ENCODE measurements around the gene HIVEP2.

The HIVEP2 gene

DNA sequence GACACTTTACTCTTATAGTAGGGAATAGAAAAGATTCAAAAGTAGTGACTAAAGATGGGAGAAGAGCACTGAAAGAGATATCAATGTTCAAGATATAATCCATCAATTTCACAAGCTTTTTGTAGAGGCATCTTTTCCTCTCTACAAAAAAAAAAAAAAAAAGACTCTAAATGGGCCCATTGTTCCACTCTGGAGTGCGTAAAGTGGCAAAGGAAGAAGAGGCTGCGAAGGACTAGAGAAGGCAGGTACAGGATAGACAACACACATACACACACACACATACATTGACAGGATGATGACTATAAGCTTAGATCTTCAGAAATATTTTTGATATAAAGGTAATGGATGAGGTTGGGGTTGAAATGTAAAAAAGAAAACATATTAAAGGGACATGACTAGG lies 157.6 kb downstream of the HIVEP2 start:
- H3K4me3 ChIP-seq (ENCODE audit: low read length) = no peak overlapping the region
- no peak for DNase-seq (ENCODE audit: low read depth)
- TF ChIP-seq, protein P1, sequence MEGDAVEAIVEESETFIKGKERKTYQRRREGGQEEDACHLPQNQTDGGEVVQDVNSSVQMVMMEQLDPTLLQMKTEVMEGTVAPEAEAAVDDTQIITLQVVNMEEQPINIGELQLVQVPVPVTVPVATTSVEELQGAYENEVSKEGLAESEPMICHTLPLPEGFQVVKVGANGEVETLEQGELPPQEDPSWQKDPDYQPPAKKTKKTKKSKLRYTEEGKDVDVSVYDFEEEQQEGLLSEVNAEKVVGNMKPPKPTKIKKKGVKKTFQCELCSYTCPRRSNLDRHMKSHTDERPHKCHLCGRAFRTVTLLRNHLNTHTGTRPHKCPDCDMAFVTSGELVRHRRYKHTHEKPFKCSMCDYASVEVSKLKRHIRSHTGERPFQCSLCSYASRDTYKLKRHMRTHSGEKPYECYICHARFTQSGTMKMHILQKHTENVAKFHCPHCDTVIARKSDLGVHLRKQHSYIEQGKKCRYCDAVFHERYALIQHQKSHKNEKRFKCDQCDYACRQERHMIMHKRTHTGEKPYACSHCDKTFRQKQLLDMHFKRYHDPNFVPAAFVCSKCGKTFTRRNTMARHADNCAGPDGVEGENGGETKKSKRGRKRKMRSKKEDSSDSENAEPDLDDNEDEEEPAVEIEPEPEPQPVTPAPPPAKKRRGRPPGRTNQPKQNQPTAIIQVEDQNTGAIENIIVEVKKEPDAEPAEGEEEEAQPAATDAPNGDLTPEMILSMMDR (IDR thresholded peaks at IDR 0.05; ENCODE audit: insufficient read depth, low read depth, low read length, missing control alignments) = no peak

DNA sequence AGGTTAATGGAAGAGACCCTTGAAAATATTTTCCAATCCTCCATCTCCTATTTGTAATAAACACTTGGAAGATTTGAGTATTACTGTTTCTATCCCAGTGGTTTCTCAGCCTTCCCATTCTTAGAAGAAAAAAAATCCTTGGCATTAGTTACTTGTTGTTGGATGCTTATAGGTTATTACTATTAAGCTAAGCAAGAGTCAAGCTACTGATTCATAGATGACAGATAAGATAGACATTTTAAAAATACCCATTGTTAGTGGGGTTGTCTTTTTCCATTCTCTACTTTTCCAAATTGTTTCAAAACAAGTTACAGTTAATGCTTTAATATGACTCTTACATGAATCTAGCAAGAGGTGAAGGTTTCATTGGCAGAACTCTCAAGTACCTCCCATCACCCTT lies 158.5 kb downstream of the HIVEP2 start:
- TF ChIP-seq, protein P1 (IDR thresholded peaks at IDR 0.05; ENCODE audit: insufficient read depth, low read depth, low read length, missing control alignments) = no peak

DNA sequence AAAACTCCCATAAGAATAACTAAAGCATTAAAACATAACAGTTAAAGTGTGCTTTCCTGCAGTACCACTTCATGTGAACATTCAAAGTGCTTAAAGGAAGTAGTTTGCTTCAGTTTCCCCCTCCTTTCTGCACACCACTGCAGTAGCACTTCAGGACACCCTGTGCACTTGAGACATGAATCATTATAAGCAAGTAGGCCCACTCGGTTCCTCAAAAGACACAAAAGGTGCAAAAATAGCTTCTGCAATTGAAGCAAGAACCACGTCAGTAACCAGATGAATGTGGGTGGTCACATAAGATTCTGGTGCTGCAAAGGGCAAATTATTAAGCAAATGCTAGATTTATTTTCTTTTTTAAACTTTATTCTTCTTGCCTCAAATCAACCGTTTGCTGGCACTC lies 160.6 kb downstream of the HIVEP2 start:
- H3K4me3 ChIP-seq (ENCODE audit: low read length) = no peak overlapping the region
- DNase-seq (ENCODE audit: low read depth) = no peak
- TF ChIP-seq, protein P1 (IDR thresholded peaks at IDR 0.05; ENCODE audit: insufficient read depth, low read depth, low read length, missing control alignments) = no peak

More for the DNA sequence above, 158.5 kb downstream of the HIVEP2 start:
- DNase-seq (ENCODE audit: low read depth) = peak; percentile 12
- no peak overlapping the region for H3K4me3 ChIP-seq (ENCODE audit: low read length)

DNA sequence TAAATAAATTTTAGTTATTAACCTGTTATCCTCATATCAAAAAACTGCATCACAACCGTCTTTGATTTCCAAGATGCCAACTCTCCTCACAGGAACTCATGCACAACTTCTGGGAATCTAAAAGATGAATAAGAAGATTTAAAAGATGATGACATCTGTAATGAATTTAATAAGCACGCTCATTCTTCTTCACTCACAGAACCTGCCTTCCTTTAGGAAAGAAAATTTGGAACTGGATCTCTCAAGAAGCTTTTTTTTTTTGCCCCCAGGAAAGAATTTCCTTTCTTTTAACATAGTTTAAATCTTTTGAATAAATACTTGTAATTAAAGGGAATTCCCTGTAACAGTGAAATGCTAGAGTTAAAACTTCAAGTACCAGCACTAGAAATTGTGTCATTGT lies 161.5 kb downstream of the HIVEP2 start:
- TF ChIP-seq, protein P1 (IDR thresholded peaks at IDR 0.05; ENCODE audit: insufficient read depth, low read depth, low read length, missing control alignments) = no peak
- DNase-seq (ENCODE audit: low read depth) = no peak

DNA sequence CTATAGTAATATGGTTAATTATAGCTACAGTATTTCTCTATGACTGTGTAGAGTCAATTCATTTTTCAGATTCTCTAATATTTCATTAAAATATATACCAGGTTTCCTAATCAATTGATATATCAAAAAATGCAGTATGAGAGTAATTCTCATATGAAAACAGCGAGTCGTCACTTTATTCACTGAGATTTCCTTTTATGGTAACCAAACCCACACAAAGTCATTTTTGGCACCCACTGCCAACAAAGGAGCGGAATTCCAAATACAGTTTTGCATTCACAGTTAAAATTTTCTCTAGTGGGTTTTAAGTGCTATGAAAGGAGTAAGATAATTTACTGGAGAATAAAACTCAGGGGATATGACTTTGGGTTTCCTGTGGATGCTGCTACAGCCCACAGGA lies 163.8 kb downstream of the HIVEP2 start:
- TF ChIP-seq, protein P1 (IDR thresholded peaks at IDR 0.05; ENCODE audit: insufficient read depth, low read depth, low read length, missing control alignments) = no peak
- DNase-seq (ENCODE audit: low read depth) = no peak
- H3K4me3 ChIP-seq (ENCODE audit: low read length) = no peak overlapping the region

More for the DNA sequence above, 161.5 kb downstream of the HIVEP2 start:
- H3K4me3 ChIP-seq (ENCODE audit: low read length) = no peak overlapping the region

DNA sequence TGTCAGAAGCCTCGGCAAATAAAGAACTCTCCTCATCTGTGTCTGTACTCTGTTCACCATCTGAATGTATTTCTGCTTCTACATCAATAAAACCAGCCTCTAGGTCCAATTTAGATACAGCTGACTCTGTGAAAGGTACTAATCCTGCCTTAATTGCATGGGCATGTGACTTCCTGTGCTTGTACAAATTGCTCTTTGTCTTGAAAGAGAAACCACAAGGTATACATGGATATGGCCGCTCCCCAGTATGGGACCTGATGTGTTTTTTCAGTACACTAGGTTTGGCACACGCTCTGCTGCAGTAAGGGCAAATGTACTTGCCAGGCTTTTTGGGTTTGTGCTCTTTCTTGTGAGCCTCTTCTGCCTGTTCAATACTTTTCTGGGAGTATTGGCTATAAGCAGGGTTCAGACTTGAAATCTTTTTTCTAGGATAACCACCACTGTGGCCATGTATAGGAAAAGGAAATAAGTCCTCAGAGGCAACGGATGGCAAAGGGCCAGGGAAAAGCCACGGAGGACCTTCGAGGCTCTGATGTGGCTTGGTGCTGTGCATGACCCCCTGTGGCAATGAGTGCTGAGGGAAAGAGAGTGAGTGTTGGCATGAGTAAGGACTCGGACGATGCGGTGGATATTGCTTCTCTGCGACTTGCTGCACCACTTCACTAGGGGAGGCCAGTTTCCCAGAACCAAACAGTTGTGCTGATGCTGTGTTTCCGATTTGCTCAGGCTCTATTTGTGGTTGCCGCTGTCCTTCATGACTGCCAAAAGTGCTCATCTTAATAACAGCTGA lies 170.9 kb downstream of the HIVEP2 start:
- no peak overlapping the region for H3K4me3 ChIP-seq (ENCODE audit: low read length)
- no peak for DNase-seq (ENCODE audit: low read depth)
- TF ChIP-seq, protein P1 (IDR thresholded peaks at IDR 0.05; ENCODE audit: insufficient read depth, low read depth, low read length, missing control alignments) = no peak

DNA sequence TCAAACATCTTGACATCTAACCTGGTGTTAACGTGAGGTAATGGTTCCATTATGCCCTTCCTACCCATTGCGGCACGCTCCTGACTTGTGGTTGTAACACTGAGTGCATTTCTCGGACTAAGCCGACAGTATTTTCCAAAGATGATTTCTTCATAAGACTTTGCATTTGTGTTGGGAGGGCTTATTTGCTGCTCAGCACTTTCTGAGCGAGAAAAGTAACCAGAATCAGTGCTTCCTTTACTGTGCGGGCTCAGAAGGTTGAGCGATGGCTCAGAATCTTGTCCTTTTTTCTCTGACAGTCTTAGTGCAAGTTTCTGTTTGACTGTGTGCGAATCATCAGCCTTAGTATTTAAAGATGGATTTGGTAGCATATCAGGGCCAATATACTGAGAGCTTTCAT lies 171.7 kb downstream of the HIVEP2 start:
- TF ChIP-seq, protein P1 (IDR thresholded peaks at IDR 0.05; ENCODE audit: insufficient read depth, low read depth, low read length, missing control alignments) = no peak
- H3K4me3 ChIP-seq (ENCODE audit: low read length) = no peak overlapping the region
- DNase-seq (ENCODE audit: low read depth) = no peak
